ENCODE data around the gene CDH26. TPM values are rescaled to one million over a fixed set of nuclear protein-coding genes. Genes with fewer than 3 reads are reported as not detected.

CDH26 gene
- polyA plus RNA-seq, 3 donors: 1.3 to 3.0 (median 2.0) TPM

DNA sequence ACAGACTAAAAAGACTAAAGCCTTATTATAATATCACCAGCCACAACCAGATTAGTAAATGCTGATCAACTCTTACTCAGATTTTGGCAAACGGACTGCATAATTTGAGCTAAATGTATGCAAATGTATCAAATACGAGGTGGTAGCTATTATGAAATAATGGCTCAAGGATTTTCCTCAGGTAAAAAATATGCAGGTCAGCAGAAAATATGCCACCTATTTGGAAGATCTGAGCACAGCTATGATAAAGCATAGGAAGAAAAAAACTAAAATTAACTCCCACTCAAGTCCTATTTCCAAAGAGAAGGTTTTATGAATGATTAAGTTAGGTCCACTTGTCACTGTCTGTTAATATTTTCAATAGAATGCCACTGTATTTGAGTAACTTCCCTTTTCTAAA, 47.2 kb upstream of the CDH26 start:
- peaks cover 4% of the 10 kb centered on the region for H3K4me1 Mint-ChIP-seq
- peaks cover 3 to 9% (median 4%) of the 10 kb centered on the region in 7 donors for H3K9me3 Mint-ChIP-seq
- H2AFZ ChIP-seq (ENCODE audit: insufficient read depth, low read depth, low read length, poor library complexity, severe bottlenecking): no peak overlapping the region

DNA sequence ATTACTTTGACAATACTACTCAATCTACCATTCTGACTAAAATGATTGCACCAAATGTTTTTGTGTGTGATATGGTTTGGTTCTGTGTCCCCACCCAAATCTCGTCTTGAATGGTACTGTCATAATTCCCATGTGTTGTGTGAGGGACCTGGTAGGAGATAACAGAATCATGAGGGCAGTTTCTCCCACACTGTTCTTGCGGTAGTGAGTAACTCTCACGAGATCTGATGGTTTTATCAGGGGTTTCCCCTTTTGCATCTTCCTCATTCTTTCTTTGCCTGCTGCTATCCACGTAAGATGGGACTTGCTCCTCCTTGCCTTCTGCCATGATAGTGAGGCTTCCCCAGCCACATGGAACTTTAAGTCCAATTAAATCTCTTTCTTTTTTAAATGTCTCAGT, 45.6 kb upstream of the CDH26 start:
- H3K9ac ChIP-seq (ENCODE audit: insufficient read depth, low read length, poor library complexity, severe bottlenecking): no peak overlapping the region
- intact Hi-C loops (cut with micrococcal nuclease): no loop called here
- no peaks in the 10 kb centered on the region for H3K9me3 ChIP-seq (replicated peaks in 1 of 2; ENCODE audit: control insufficient read depth in 1 of 2, insufficient read depth in 1 of 2, low read length in 2 of 2)
- no peaks in the 10 kb centered on the region for H3K36me3 ChIP-seq (replicated peaks in 1 of 2; ENCODE audit: control insufficient read depth in 1 of 2, insufficient read depth in 2 of 2, low read length in 2 of 2)
- Mint-ChIP-seq H3K27me3 (ENCODE audit: low read depth in 3 of 3) (peaks cover 0 to 2% (median 0%) of the 10 kb centered on the region in 3 donors), H3K4me3 (no peak overlapping the region), H3K36me3 (no peaks in the 10 kb centered on the region), H3K9me3 (peaks cover 3 to 9% (median 4%) of the 10 kb centered on the region in 7 donors), H3K27ac (peak overlapping the region in 1 of 7 donors; percentile 31), H3K4me1 (peaks cover 4% of the 10 kb centered on the region)
- 50% methylated on average over 4 of the region's 4 CpGs for WGBS (ENCODE audit: insufficient coverage)
- H4K20me1 ChIP-seq (ENCODE audit: insufficient read depth, low read length): no peaks in the 10 kb centered on the region
- DNase-seq: peak; percentile 36 to 68 (median 37)
- H3K27me3 ChIP-seq (ENCODE audit: control insufficient read depth in 2 of 2, insufficient read depth in 2 of 2, low read length in 2 of 2): no peaks in the 10 kb centered on the region
- no peak overlapping the region for H2AFZ ChIP-seq (ENCODE audit: insufficient read depth, low read depth, low read length, poor library complexity, severe bottlenecking)
- H3K4me2 ChIP-seq (replicated peaks; ENCODE audit: extremely low read depth, low read length, poor library complexity, severe bottlenecking): no peak overlapping the region
- H3K79me2 ChIP-seq (ENCODE audit: insufficient read depth, low read length): no peaks in the 10 kb centered on the region
- no peak overlapping the region for H3K27ac ChIP-seq (ENCODE audit: low read depth in 1 of 2, low read length in 2 of 2)
- TF ChIP-seq, protein P1, sequence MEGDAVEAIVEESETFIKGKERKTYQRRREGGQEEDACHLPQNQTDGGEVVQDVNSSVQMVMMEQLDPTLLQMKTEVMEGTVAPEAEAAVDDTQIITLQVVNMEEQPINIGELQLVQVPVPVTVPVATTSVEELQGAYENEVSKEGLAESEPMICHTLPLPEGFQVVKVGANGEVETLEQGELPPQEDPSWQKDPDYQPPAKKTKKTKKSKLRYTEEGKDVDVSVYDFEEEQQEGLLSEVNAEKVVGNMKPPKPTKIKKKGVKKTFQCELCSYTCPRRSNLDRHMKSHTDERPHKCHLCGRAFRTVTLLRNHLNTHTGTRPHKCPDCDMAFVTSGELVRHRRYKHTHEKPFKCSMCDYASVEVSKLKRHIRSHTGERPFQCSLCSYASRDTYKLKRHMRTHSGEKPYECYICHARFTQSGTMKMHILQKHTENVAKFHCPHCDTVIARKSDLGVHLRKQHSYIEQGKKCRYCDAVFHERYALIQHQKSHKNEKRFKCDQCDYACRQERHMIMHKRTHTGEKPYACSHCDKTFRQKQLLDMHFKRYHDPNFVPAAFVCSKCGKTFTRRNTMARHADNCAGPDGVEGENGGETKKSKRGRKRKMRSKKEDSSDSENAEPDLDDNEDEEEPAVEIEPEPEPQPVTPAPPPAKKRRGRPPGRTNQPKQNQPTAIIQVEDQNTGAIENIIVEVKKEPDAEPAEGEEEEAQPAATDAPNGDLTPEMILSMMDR (IDR thresholded peaks at IDR 0.05): no peak
- H3K4me3 ChIP-seq (replicated peaks in 1 of 3; ENCODE audit: low read depth in 2 of 3, low read length in 3 of 3): no peak overlapping the region
- H3K4me1 ChIP-seq (ENCODE audit: control insufficient read depth in 1 of 2, insufficient read depth in 2 of 2, low read length in 2 of 2): no peaks in the 10 kb centered on the region

More for the DNA sequence above, 47.2 kb upstream of the CDH26 start:
- no peaks in the 10 kb centered on the region for H3K4me1 ChIP-seq (ENCODE audit: control insufficient read depth in 1 of 2, insufficient read depth in 2 of 2, low read length in 2 of 2)
- peaks cover 0 to 2% (median 2%) of the 10 kb centered on the region in 3 donors for H3K27me3 Mint-ChIP-seq (ENCODE audit: low read depth in 3 of 3)
- no peak for DNase-seq
- H3K36me3 ChIP-seq (replicated peaks in 1 of 2; ENCODE audit: control insufficient read depth in 1 of 2, insufficient read depth in 2 of 2, low read length in 2 of 2): no peaks in the 10 kb centered on the region
- WGBS (ENCODE audit: insufficient coverage): no CpG with 5 or more reads among the region's 2 CpGs
- no peak overlapping the region for H3K9ac ChIP-seq (ENCODE audit: insufficient read depth, low read length, poor library complexity, severe bottlenecking)
- H3K4me3 ChIP-seq (replicated peaks in 1 of 3; ENCODE audit: low read depth in 2 of 3, low read length in 3 of 3): no peak overlapping the region
- intact Hi-C loops (cut with micrococcal nuclease): no loop called here
- H3K79me2 ChIP-seq (ENCODE audit: insufficient read depth, low read length): no peaks in the 10 kb centered on the region
- H3K4me3 Mint-ChIP-seq: no peak overlapping the region
- H3K4me2 ChIP-seq (replicated peaks; ENCODE audit: extremely low read depth, low read length, poor library complexity, severe bottlenecking): no peak overlapping the region
- H3K27ac ChIP-seq (ENCODE audit: low read depth in 1 of 2, low read length in 2 of 2): no peak overlapping the region
- TF ChIP-seq, protein P1 (IDR thresholded peaks at IDR 0.05): no peak
- H3K36me3 Mint-ChIP-seq: no peaks in the 10 kb centered on the region
- no peak overlapping the region for H3K27ac Mint-ChIP-seq
- no peaks in the 10 kb centered on the region for H3K27me3 ChIP-seq (ENCODE audit: control insufficient read depth in 2 of 2, insufficient read depth in 2 of 2, low read length in 2 of 2)
- no peaks in the 10 kb centered on the region for H3K9me3 ChIP-seq (replicated peaks in 1 of 2; ENCODE audit: control insufficient read depth in 1 of 2, insufficient read depth in 1 of 2, low read length in 2 of 2)
- H4K20me1 ChIP-seq (ENCODE audit: insufficient read depth, low read length): no peaks in the 10 kb centered on the region
